Liver (tissue), 9 donors: ENCODE results near the gene DRC1. TPM values are rescaled to one million over a fixed set of nuclear protein-coding genes. Genes with fewer than 3 reads are reported as not detected.

ENCODE experiments used
- DNase-seq: peaks from one replicate; pipeline ENCODE4 v3.0.0-alpha.2; 2017; ENCODE audit warnings: low spot score
- H3K27ac ChIP-seq, 2 donors: one replicate each; pipeline ENCODE4 v1.7.0; 2013; ENCODE audit warnings: inconsistent platforms in 2 of 2, low read length in 2 of 2, control low read depth in 1 of 2, low read depth in 1 of 2, mild to moderate bottlenecking in 1 of 2
- H3K27me3 ChIP-seq, 4 donors: one replicate each; pipeline versions ENCODE4 v1.6.1 to v1.7.0; 2013; ENCODE audit warnings: low read length in 3 of 4, inconsistent platforms in 1 of 4, mild to moderate bottlenecking in 1 of 4, moderate library complexity in 1 of 4; ENCODE audit not compliant: control insufficient read depth in 4 of 4, insufficient read depth in 4 of 4
- H3K36me3 ChIP-seq, 4 donors: one replicate each; pipeline versions ENCODE4 v1.6.1 to v1.7.0; 2013; ENCODE audit warnings: low read length in 3 of 4, mild to moderate bottlenecking in 3 of 4, low read depth in 1 of 4, moderate library complexity in 1 of 4; ENCODE audit not compliant: control insufficient read depth in 4 of 4, insufficient read depth in 3 of 4
- H3K4me1 ChIP-seq, 4 donors: one replicate each; pipeline versions ENCODE4 v1.6.1 to v1.7.0; 2013; ENCODE audit warnings: low read length in 3 of 4, mild to moderate bottlenecking in 3 of 4, moderate library complexity in 1 of 4; ENCODE audit not compliant: control insufficient read depth in 4 of 4, insufficient read depth in 4 of 4
- H3K4me3 ChIP-seq, 3 donors: one replicate each; pipeline versions ENCODE4 v1.6.1 to v1.7.0; 2013; ENCODE audit warnings: low read length in 3 of 3, control low read depth in 1 of 3, low read depth in 1 of 3, mild to moderate bottlenecking in 1 of 3
- H3K9ac ChIP-seq, 2 donors: one replicate each; pipeline ENCODE4 v1.7.0; 2013; ENCODE audit warnings: low read length in 2 of 2, mild to moderate bottlenecking in 2 of 2, moderate library complexity in 2 of 2, control low read depth in 1 of 2, low read depth in 1 of 2
- H3K9me3 ChIP-seq, 4 donors: one replicate each; pipeline versions ENCODE4 v1.6.1 to v1.7.0; 2013; ENCODE audit warnings: low read length in 3 of 4; ENCODE audit not compliant: control insufficient read depth in 4 of 4
- ATF3 ChIP-seq: IDR thresholded peaks from 2 replicates; pipeline ENCODE4 v1.6.1; 2016; ENCODE audit warnings: antibody characterized with exemption
- EGR1 ChIP-seq, 2 donors: IDR thresholded peaks; 2 replicates each; pipeline ENCODE4 v1.6.1; 2016 to 2018; ENCODE audit warnings: antibody characterized with exemption in 2 of 2, low read depth in 2 of 2
- FOXA1 ChIP-seq: IDR thresholded peaks from 2 replicates; pipeline ENCODE4 v1.6.1; 2016; ENCODE audit warnings: antibody characterized with exemption
- FOXA2 ChIP-seq: IDR thresholded peaks from 2 replicates; pipeline ENCODE4 v1.6.1; 2016; ENCODE audit warnings: antibody characterized with exemption
- HNF4A ChIP-seq, 2 donors: conservative IDR thresholded peaks; 2 replicates each; pipeline ENCODE4 v1.6.1; 2016; ENCODE audit warnings: antibody characterized with exemption in 2 of 2, mild to moderate bottlenecking in 2 of 2
- HNF4G ChIP-seq: IDR thresholded peaks from 2 replicates; pipeline ENCODE4 v1.6.1; 2016; ENCODE audit warnings: antibody characterized with exemption
- JUND ChIP-seq, 2 donors: IDR thresholded peaks; 2 replicates each; pipeline ENCODE4 v1.6.1; 2016; ENCODE audit warnings: antibody characterized with exemption in 2 of 2
- NR2F2 ChIP-seq: IDR thresholded peaks from 2 replicates; pipeline ENCODE4 v1.6.1; 2016; ENCODE audit warnings: antibody characterized with exemption
- RAD21 ChIP-seq, 2 donors: IDR thresholded peaks; 2 replicates each; pipeline ENCODE4 v1.6.1; 2016; ENCODE audit warnings: antibody characterized with exemption in 2 of 2, mild to moderate bottlenecking in 2 of 2
- RXRA ChIP-seq, 2 donors: IDR thresholded peaks; 2 replicates each; pipeline ENCODE4 v1.6.1; 2017 to 2018; ENCODE audit warnings: antibody characterized with exemption in 2 of 2, mild to moderate bottlenecking in 1 of 2
- SP1 ChIP-seq: IDR thresholded peaks from 2 replicates; pipeline ENCODE4 v1.6.1; 2018; ENCODE audit warnings: antibody characterized with exemption, mild to moderate bottlenecking
- TAF1 ChIP-seq: conservative IDR thresholded peaks from 2 replicates; pipeline ENCODE4 v1.6.1; 2016; ENCODE audit warnings: antibody characterized with exemption, mild to moderate bottlenecking
- YY1 ChIP-seq: IDR thresholded peaks from 2 replicates; pipeline ENCODE4 v1.6.1; 2016; ENCODE audit warnings: antibody characterized with exemption, mild to moderate bottlenecking
- WGBS: extraction: QIAGEN DNeasy Blood & Tissue Kit; methylation state at CpG from one replicate; pipeline ENCODE4 v1.1.7; 2013; 5-methylcytosine and 5-hydroxymethylcytosine counted together
- polyA plus RNA-seq, 2 donors: library from polyadenylated mRNA; stranded (reverse) in 1 of 2; unstranded in 1 of 2; fragments of 200-250 nt in 1 of 2; fragments of >200 nt in 1 of 2; fragmentation: Nextera tagmentation in 1 of 2; extraction: Ambion mirVana in 1 of 2; gene quantifications; one replicate each; pipeline versions ENCODE4 v1.2.1 to v1.2.3, GENCODE V29; 2013 to 2015
- total RNA-seq, 2 donors: library from RNA; depleted of rRNA; stranded (reverse); fragments of >200 nt; gene quantifications; one replicate each; pipeline ENCODE4 v1.2.3, GENCODE V29; 2014
- TF ChIP-seq, protein P1 (sequence below): fragments of 150-350 bp; IDR thresholded peaks from 2 replicates; pipeline ENCODE4 v1.5.1; 2017; ENCODE audit warnings: improper control_type of control experiment, low read depth, low read length; ENCODE audit not compliant: missing input control
- donor health status: healthy.
- donor health status: healthy.
- donor health status: healthy.
- donor health status: healthy.
- donor health status: healthy.

The DRC1 gene
- total and polyA plus RNA-seq, 4 donors: 0.28 TPM; not detected in 3

GRCh38 chr2:26384597-26384996, 17.1 kb upstream of the DRC1 start:
- TF ChIP-seq YY1: no peak
- no peak for TF ChIP-seq EGR1 (IDR thresholded peaks at IDR 0.05; ENCODE audit: low read depth in 2 of 2)
- TF ChIP-seq SP1: no peak
- TF ChIP-seq JUND (IDR thresholded peaks at IDR 0.05): no peak
- TF ChIP-seq RXRA (IDR thresholded peaks at IDR 0.05): no peak
- TF ChIP-seq, protein P1, sequence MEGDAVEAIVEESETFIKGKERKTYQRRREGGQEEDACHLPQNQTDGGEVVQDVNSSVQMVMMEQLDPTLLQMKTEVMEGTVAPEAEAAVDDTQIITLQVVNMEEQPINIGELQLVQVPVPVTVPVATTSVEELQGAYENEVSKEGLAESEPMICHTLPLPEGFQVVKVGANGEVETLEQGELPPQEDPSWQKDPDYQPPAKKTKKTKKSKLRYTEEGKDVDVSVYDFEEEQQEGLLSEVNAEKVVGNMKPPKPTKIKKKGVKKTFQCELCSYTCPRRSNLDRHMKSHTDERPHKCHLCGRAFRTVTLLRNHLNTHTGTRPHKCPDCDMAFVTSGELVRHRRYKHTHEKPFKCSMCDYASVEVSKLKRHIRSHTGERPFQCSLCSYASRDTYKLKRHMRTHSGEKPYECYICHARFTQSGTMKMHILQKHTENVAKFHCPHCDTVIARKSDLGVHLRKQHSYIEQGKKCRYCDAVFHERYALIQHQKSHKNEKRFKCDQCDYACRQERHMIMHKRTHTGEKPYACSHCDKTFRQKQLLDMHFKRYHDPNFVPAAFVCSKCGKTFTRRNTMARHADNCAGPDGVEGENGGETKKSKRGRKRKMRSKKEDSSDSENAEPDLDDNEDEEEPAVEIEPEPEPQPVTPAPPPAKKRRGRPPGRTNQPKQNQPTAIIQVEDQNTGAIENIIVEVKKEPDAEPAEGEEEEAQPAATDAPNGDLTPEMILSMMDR: no peak
- TF ChIP-seq ATF3: no peak
- TF ChIP-seq FOXA2: no peak
- no peak for TF ChIP-seq TAF1
- no peak for TF ChIP-seq FOXA1
- TF ChIP-seq NR2F2: no peak
- no peak for TF ChIP-seq RAD21 (IDR thresholded peaks at IDR 0.05)
- H3K9me3 ChIP-seq: no peaks in the 10 kb centered on the region
- no peaks in the 10 kb centered on the region for H3K27me3 ChIP-seq

GRCh38 chr2:26387189-26387588, 14.5 kb upstream of the DRC1 start:
- no peak for DNase-seq
- Histone ChIP-seq H3K4me3 (no peak overlapping the region), H3K9me3 (no peaks in the 10 kb centered on the region), H3K9ac (no peak overlapping the region), H3K4me1 (no peaks in the 10 kb centered on the region), H3K36me3 (peaks cover 0 to 33% (median 23%) of the 10 kb centered on the region in 4 donors), H3K27ac (no peak overlapping the region), H3K27me3 (no peaks in the 10 kb centered on the region)
- TF ChIP-seq ATF3 (no peak), HNF4G (no peak), YY1 (no peak), HNF4A (conservative IDR thresholded peaks at IDR 0.05) (no peak)
- 98% methylated on average over 4 of the region's 4 CpGs for WGBS

More at GRCh38 chr2:26384597-26384996, 17.1 kb upstream of the DRC1 start:
- peaks cover 0 to 31% (median 21%) of the 10 kb centered on the region in 4 donors for H3K36me3 ChIP-seq
- no peak overlapping the region for H3K9ac ChIP-seq
- H3K4me3 ChIP-seq: no peak overlapping the region
- no peaks in the 10 kb centered on the region for H3K4me1 ChIP-seq
- DNase-seq: no peak
- no peak overlapping the region for H3K27ac ChIP-seq

DNA sequence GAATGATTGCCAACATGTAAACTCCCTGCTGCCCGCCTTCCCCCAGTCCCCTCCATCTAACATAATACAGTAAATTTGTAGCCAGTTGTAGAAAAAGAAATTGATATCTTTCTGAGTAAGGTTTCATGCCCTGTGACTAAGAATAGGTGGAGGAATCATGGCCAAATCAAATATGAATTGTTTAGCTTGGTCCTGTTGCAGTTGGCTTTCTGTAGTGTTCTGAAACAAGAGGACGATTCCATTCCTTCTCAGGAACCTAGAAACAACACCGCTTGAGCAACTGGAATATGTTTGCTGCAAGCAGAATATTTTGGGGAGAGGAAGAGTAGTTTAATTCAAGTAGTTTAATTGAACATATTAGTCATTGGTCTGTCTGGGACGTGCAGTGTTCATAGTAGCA, 7.0 kb upstream of the DRC1 start:
- H3K4me1 ChIP-seq: no peaks in the 10 kb centered on the region
- H3K27ac ChIP-seq: no peak overlapping the region
- no peak overlapping the region for H3K9ac ChIP-seq
- no peak overlapping the region for H3K4me3 ChIP-seq
- DNase-seq: no peak
- peaks cover 3 to 13% (median 5%) of the 10 kb centered on the region in 4 donors for H3K36me3 ChIP-seq
- WGBS: 80% methylated on average over 4 of the region's 4 CpGs
- no peaks in the 10 kb centered on the region for H3K9me3 ChIP-seq
- no peaks in the 10 kb centered on the region for H3K27me3 ChIP-seq
- TF ChIP-seq RAD21 (IDR thresholded peaks at IDR 0.05) (no peak), SP1 (no peak), FOXA1 (no peak), EGR1 (IDR thresholded peaks at IDR 0.05; ENCODE audit: low read depth in 2 of 2) (no peak), NR2F2 (no peak), TAF1 (no peak), JUND (IDR thresholded peaks at IDR 0.05) (no peak)
- TF ChIP-seq, protein P1: no peak
